ENCODE data around the gene HECW1.

DNA sequence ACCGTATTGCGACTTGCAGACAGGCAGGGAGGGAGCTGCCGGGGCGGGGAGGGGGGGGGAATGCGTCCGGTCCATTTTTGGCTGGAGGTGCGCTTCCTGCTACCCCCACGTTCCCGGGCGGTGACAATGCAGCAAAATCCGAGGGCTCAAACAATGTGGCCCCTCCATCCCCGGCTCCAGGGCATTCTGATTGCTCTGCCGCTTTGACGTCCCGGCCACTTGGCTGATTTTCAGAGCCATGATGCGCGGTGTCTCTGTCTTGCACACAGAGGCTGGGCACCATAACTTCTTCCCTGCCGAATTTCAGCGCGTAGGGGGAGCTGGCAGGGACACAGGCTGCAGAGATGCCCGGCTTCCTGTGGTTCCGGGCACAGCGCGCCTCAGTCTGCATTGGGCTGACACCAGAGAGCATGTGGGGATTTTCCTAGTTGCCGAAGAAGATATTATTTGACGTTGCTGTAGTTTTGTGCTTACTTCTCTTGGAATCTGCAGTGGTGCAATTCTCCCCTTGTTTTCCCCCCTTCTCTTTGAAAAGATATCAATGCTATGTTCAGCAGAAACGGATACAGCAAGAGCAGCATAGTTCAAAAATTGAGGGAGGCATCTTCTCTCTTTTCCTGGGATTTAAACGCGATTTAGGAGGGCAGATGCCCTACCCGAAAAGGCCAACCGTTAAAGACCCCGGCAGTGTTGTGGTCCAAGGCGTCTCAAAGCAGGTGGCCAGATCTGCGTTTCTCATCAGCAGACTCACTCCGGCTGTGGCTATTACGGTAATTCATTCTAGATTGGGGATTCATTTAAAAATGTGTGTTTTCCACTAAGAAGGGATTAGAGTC lies 1.4 kb downstream of the HECW1 start:
- TF ChIP-seq EZH2 (IDR thresholded peaks at IDR 0.05; ENCODE audit: insufficient read depth, poor library complexity, severe bottlenecking) (peak; percentile 35), EZH2phosphoT487 (IDR thresholded peaks at IDR 0.05; ENCODE audit: insufficient read depth, low read depth) (no peak)
